GM21825 (cell line): Measurements from ENCODE around the gene TCERG1.
A peak's percentile ranks its signal among the peaks of the same experiment; 100 is the strongest.
"Not testable (repeated sequence)": the region's sequence is repeated elsewhere in the genome, so short reads cannot be mapped to it uniquely, and the experiment has no call there.

Experiments
- ATAC-seq: cut with Tn5 transposase; IDR thresholded peaks from one replicate; pipeline ENCODE4 v1.9.1; 2021; ENCODE audit warnings: mild to moderate bottlenecking, moderate library complexity; ENCODE audit not compliant: unreplicated experiment

TCERG1 gene

GRCh38 chr5:146516151-146516475 is 69.0 kb downstream of the TCERG1 start, which contains the start of gene GPR151:
GPR151 (minus strand) TSS chr5:146516190; CDS start chr5:146516113, 77 bp downstream.
- ATAC-seq = no peak

GRCh38 chr5:146519554-146519953 is 72.4 kb downstream of the TCERG1 start:
- no peak for ATAC-seq

GRCh38 chr5:146520731-146521130 is 73.6 kb downstream of the TCERG1 start:
- ATAC-seq = no peak

GRCh38 chr5:146521403-146522106 is 74.4 kb downstream of the TCERG1 start:
- ATAC-seq = no peak

- no peak for ATAC-seq
These were observed 76.6 kb downstream of the TCERG1 start for GRCh38 chr5:146523698-146524097.

- no peak for ATAC-seq
These were observed 80.7 kb downstream of the TCERG1 start for GRCh38 chr5:146527785-146528184.

- ATAC-seq = no peak
These were observed 81.1 kb downstream of the TCERG1 start for GRCh38 chr5:146528236-146528635.

- ATAC-seq = peak; percentile 68
These were observed 82.9 kb downstream of the TCERG1 start for GRCh38 chr5:146529984-146530383.

GRCh38 chr5:146533260-146533857 is 86.2 kb downstream of the TCERG1 start:
- ATAC-seq = peak; percentile 95

- no peak for ATAC-seq
These were observed 86.7 kb downstream of the TCERG1 start for GRCh38 chr5:146533882-146534281.

- ATAC-seq = no peak
These were observed 91.3 kb downstream of the TCERG1 start for GRCh38 chr5:146538432-146538831.

- no peak for ATAC-seq
These were observed 92.8 kb downstream of the TCERG1 start for GRCh38 chr5:146539973-146540372.

- no peak for ATAC-seq
These were observed 93.3 kb downstream of the TCERG1 start for GRCh38 chr5:146540414-146540813.

- peak; percentile 99 for ATAC-seq
These were observed 95.1 kb downstream of the TCERG1 start for GRCh38 chr5:146541958-146542849.

GRCh38 chr5:146544232-146544631 is 97.1 kb downstream of the TCERG1 start:
- no peak for ATAC-seq

- ATAC-seq = no peak
These were observed 101.8 kb downstream of the TCERG1 start for GRCh38 chr5:146548781-146549449.

- no peak for ATAC-seq
These were observed 102.5 kb downstream of the TCERG1 start for GRCh38 chr5:146549615-146550014.

GRCh38 chr5:146553446-146553845 is 106.3 kb downstream of the TCERG1 start:
- no peak for ATAC-seq

GRCh38 chr5:146556884-146557283 is 109.8 kb downstream of the TCERG1 start:
- ATAC-seq = not testable (repeated sequence)

- no peak for ATAC-seq
These were observed 113.2 kb downstream of the TCERG1 start for GRCh38 chr5:146560205-146560812.
